Stimulated activated CD8-positive, alpha-beta memory T cell treated with anti-CD3 and anti-CD28 coated beads, Interleukin-4, amount 100 ng/mL, for 24 hours (primary cell): ENCODE data around the gene PCBP3.
"Not testable (repeated sequence)": the region's sequence is repeated elsewhere in the genome, so short reads cannot be mapped to it uniquely, and the experiment has no call there.

Source experiments
- DNase-seq: peaks from one replicate; pipeline ENCODE4 v3.0.0-alpha.2; 2020; ENCODE audit warnings: low read depth

Gene PCBP3

DNA sequence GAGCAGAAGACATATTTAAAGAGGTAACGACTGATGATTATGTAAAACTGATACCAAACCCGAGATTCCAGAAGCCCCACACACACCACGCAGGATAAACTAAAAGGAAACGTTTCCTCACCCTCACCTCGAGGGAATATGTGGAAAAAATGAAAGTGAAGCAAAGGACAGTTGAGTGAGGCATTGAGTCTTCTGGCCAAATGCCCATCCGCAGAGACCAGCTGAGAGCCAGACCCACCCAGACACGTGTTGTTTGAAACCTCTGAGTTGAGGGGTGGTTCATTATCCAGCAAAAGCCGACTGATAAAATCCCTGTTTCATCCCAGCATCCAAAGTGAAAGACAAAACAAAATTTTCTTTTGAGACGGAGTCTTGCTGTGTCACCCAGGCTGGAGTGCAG, 29.6 kb upstream of the PCBP3 start:
- DNase-seq = no peak

- peak; percentile 69 for DNase-seq
Observed at GRCh38 chr21:45615145-45615711, 28.3 kb upstream of the PCBP3 start.

- DNase-seq = no peak
Observed at GRCh38 chr21:45617021-45617921, 26.3 kb upstream of the PCBP3 start.

DNA sequence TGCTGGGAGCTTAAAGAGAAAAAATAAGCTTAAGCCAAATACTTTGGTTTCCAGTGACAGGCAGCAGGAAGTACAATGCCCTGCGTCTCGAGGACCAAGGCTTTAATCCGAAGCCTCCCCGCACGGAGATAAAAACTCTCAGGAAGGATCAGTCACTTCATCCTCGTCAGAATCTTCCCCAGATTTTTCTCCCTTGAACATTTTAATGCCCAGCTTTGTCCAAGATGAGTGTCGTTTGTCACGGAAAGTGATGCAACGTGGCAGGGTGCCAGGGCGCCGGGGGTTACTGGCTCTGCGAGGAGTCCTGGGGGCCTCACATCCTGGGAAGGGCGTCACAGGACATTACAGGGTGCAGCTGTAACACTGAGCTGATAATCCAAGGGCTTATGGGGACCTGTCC, 25.2 kb upstream of the PCBP3 start:
- no peak for DNase-seq

DNA sequence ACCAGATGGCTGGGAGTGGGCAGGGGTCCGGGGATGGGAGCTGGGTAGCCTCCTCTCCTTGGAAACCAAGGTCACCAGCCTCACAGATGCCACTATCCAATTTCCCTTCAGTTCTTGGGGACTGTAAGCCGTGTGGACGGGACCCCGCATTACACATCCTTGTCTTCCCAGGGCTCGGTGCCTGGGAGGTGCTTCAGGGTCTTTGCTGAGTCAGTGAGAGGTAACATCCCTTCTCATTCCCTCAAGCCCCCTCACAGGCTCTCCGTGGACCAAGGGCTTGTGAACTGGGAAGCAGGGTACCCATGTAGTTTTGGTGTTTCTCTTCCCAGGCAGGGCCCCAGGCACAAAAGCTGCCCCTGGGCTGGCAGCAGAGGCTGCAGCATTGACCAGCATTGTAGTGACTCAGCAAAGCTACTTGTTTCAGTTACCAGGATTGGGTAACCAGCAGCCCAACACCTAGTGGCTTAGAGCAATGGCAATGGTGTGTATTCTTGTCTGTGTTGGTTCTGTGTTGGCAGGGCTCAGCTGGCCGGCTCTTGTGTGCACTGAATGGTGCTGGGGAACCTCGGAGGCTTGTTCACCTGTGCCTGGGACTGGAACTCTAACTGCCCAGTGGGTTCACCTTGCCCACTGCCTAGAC, 24.6 kb upstream of the PCBP3 start:
- no peak for DNase-seq

DNA sequence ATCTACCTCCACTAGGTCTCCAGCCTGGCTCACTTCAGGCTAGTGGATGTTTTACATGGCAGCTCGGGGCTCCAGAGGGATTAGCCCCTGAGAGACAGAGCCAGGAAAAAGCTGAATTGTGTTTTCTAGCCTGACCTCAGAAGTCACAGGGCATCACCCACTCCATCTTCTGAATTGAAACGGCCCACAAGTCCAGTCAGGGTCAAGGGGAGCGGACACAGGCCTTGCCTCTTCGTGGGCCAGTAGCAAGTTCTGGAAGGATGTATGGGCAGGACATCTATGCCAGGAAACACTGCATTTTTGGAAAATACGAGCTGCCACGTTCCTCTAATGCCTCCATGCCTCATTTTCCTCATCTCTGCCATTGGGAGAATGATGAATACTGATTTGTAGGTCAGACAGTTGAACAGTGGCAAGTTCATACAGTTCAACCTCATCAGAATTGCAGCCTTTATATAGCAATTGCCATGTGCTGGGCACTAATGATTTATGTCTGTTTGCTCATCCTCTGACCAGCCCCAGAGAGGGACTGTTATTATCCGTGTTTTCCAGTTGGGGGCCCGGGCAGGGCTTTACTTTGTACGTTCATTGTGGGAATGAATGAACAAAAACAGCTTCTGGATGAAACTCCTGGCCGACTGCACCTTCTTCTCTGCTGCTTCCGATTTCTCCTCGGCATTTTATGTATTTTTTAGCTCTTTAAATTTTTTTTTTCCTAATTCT, 23.2 kb upstream of the PCBP3 start:
- DNase-seq = no peak

DNA sequence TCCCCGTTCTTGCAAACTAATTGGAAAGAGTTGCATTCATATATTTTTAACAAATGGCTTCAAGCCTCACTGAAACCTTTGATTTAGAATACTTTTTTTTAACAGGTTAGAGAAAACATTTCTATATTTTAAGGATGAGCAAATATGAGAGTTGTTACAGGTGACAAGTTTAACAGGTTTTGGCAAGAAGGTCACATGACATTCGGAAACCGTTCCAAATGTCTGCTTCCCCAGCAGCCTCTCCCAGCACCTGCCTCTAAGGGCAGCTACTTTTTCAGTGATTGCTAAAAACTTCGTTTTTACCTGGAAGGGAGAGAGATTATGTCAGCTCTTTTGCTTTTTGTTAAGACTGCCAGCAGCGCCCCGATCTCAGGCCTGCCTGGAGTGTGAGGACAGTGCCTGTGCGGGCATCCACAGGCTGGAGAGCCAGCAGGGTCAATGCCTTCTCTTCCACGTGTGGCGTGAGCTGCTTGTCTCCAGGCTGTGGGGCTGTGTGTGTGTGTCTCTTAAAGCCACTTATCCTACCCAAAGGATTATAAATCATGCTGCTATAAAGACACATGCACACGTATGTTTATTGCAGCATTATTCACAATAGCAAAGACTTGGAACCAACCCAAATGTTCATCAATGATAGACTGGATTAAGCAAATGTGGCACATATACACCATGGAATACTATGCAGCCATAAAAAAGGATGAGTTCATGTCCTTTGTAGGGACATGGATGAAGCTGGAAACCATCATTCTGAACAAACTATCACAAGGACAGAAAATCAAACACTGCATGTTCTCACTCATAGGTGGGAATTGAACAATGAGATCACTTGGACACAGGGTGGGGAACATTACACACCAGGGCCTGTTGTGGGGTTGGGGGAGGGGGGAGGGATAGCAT, 21.8 kb upstream of the PCBP3 start:
- DNase-seq = not testable (repeated sequence)

- no peak for DNase-seq
Observed at GRCh38 chr21:45622416-45623097, 21.0 kb upstream of the PCBP3 start.

DNA sequence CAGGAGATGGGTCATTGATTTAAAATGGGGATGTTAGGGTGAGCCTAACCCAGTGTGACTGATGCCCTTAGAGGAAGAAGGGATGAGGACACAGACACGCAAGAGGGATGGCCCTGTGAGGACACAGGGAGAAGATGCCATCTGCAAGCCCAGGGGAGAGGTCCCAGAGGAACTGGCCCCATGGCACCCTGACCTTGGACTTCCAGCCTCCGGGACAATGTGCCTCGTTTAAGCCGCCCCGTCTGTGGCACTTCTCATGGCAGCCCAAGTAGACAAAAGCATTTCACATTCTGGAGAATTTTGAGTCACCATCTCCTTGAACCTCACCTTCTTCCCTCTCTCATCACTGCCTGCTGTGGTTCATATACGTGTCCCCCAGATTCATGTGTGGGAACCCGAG, 20.1 kb upstream of the PCBP3 start:
- DNase-seq = no peak

DNA sequence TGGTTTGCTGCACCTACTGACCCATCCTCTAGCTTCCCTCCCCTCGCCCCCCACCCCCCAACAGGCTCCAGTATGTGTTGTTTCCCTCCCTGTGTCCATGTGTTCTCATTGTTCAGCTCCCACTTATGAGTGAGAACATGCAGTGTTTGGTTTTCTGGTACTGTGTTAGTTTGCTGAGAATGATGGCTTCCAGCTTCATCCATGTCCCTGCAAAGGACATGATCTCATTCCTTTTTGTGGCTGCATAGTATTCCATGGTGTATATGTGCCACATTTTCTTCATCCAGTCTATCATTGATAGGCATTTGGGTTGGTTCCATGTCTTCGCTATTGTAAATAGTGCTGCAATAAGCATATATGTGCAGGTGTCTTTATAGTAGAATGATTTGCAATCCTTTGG, 17.4 kb upstream of the PCBP3 start:
- DNase-seq = not testable (repeated sequence)

- DNase-seq = no peak
Observed at GRCh38 chr21:45629046-45629981, 14.2 kb upstream of the PCBP3 start.

DNA sequence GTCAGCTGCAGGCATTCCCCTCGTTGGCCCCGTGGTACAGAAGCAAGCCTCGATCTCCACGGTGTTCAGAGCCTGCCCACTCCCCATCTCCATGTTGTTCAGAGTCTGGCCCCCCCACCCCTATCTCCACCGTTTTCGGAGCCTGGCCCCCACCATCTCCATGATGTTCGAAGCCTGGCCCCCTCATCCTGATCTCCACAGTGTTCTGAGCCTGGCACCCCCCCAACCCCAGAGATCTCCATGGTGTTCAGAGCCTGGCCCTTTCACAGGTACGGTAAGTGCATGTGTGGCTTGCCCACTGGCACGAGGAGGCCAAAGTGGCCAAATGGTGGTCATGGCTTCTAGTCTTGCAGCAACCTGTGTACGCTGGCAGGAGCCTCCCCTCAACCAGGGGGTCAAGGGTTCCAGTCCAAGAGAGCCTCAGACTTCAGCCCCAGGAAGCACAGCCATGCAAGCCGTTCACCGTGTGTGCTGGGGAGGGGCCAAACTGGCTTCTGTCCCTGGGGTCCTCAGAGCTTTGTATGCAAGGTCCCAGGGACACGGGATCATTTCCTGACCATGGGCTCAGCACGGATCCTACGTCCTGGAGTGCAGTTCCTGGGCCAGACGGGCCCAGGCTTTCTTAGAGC, 13.3 kb upstream of the PCBP3 start:
- no peak for DNase-seq

GRCh38 chr21:45630876-45631275, 12.6 kb upstream of the PCBP3 start:
- DNase-seq = no peak

DNA sequence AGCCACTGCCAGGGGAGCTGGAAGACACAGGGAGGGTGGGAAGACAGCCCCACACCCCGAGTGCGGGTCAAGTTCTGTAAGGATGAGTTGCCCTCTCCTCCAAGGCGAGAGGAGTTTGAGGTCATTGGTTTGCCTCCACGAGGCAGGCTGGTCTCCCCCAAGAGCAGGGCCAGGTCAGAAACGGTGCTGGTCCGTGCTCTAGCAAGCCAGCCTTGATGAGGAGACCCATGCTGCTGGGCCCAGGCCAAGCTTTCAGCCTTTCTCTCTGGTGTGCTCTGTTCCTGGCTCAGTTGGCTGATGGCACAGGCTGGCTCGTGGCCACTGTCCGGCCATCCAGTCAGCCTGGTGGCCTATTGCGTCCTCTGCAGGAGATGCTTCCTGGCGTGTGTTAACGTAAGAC, 12.0 kb upstream of the PCBP3 start:
- no peak for DNase-seq

GRCh38 chr21:45632160-45632559, 11.4 kb upstream of the PCBP3 start:
- DNase-seq = no peak

DNA sequence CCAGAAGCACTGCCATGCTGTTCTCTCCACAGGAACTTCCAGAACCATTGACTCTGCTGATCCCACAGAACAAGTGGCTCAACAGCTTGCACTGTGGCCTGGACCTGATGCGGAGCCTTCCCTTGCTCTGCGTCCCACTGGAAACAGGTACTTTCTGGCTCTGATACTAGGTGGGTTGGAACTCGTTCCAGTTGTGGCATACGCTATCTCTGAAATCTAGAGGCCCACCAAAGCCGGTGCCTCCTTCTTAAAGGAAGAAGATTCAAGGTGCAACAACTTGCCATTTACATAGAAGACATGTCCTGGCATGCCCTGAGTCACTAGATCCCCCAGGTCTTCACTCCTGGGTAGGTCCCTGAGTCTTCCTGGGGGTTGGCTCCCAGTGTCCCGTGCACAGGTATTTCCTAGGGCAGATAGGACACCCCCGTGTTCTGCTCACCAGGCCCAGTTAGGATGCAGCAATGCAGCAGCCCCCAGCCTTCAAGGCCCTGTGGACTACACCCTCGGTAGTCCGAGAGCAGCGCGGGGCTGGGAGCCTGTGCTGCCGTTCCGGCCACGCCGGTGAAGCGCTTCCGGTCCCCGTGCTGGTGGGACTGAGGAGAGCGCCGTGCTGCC, 10.8 kb upstream of the PCBP3 start:
- no peak for DNase-seq

- no peak for DNase-seq
Observed at GRCh38 chr21:45634511-45635183, 8.9 kb upstream of the PCBP3 start.
